Frontal cortex (tissue), 4 donors: ENCODE results near the gene TIMM23. TPM values are rescaled to one million over a fixed set of nuclear protein-coding genes. Genes with fewer than 3 reads are reported as not detected.
A peak's percentile ranks its signal among the peaks of the same experiment; 100 is the strongest.
"Not testable (repeated sequence)": the region's sequence is repeated elsewhere in the genome, so short reads cannot be mapped to it uniquely, and the experiment has no call there.

Experiments used
- DNase-seq, 2 donors: peaks; one replicate each; pipeline ENCODE4 v3.0.0; 2012; ENCODE audit warnings: low spot score in 2 of 2
- FAIRE-seq: peaks from 2 replicates; lab custom pipeline; 2012; peaks lifted over from hg19 to GRCh38; lab: Jason Lieb, UNC
- total RNA-seq: library from RNA; depleted of rRNA; stranded (reverse); fragments of >200 nt; gene quantifications from one replicate; pipeline ENCODE4 v1.2.3, GENCODE V29; 2014
- donor health status: control.
- donor health status: control.
- donor health status: control.

TIMM23 gene
- 73.4 TPM for total RNA-seq

- peak; percentile 17 to 43 for DNase-seq
- not testable (repeated sequence) for FAIRE-seq
These were observed at the start of gene TIMM23 for GRCh38 chr10:45972106-45972812. TIMM23 (plus strand) TSS chr10:45972489; CDS start chr10:45972625, 136 bp downstream.

DNA sequence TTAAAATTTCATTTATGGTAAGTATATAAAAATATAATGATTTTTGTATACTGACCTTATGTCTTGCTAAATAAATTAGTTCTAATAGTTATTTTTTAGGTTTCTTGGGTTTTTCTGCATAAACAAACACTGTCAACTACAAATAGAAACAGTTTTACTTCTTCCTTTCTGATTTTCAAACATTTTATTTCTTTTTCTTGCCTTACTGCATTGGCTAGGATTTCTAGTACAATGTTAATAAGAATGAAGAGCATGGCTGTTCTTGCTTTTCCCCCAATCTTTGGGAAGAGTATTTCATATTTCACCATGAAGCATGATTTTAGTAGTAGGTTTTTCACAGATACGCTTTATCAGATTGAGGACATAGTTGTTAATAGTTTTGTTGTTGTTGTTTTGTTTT, 45.5 kb upstream of the TIMM23 start:
- FAIRE-seq, DNase-seq: not testable (repeated sequence)

GRCh38 chr10:45931305-45931704, 41.0 kb upstream of the TIMM23 start:
- FAIRE-seq, DNase-seq: not testable (repeated sequence)

DNA sequence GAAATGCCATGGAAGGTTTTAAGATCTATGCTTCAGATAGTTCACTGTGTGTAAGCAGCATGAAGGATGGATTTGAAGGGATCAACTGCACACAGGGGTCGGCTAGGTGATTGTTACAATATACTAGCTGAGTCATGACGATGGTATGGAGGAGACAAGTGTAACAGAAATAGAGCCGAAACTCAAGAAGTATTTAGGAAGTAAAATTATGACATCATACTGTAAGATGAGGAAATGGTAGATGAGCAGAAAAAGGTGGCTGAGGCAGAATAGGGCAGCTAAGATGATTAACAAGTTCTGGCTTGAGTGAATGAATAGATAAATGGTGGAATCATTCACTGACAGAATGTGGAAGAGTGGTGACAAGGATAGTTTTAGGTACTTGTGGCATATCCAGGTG, 37.5 kb upstream of the TIMM23 start:
- not testable (repeated sequence) for FAIRE-seq, DNase-seq

GRCh38 chr10:45939176-45939697, 33.1 kb upstream of the TIMM23 start:
- DNase-seq, FAIRE-seq: not testable (repeated sequence)

DNA sequence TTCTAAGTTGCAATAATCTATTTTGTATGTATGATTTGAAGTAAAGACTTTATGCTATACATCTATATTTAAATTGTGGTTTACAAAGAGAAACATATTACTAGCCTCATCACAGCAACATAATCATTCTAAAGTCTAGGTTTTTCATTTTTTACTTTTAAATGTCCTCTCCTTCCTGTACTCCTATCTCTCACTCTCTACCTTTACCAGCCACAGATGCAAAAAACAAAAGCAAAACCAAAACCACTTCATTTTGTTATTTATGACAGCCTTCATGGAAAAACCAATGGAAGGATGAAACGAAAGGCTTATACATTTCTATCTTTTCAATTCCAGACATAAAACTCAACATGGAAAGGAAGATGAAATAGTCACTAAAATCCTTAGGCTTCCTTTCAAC, 31.1 kb upstream of the TIMM23 start:
- FAIRE-seq, DNase-seq: not testable (repeated sequence)

GRCh38 chr10:45945476-45945875, 26.8 kb upstream of the TIMM23 start:
- FAIRE-seq, DNase-seq: not testable (repeated sequence)

DNA sequence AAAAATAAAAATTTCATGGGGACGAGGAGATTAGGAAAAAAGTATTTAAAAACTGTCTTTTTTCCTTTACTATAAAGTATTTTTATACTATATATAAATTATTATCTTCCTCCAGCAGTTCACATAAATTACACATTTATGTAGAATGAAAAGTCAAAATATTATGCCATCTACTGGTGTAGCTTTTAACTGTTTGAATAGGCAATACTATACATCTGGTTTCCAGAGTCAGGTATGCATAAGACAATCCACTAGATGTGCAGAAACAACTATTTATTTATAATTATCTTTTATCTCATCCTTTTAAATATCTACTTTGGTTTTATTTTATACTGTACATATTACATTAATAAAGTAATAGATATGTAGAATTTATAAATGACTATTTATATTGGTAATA, 24.9 kb upstream of the TIMM23 start:
- DNase-seq, FAIRE-seq: not testable (repeated sequence)

- not testable (repeated sequence) for FAIRE-seq
These were observed 23.5 kb upstream of the TIMM23 start for GRCh38 chr10:45948801-45949200.

DNA sequence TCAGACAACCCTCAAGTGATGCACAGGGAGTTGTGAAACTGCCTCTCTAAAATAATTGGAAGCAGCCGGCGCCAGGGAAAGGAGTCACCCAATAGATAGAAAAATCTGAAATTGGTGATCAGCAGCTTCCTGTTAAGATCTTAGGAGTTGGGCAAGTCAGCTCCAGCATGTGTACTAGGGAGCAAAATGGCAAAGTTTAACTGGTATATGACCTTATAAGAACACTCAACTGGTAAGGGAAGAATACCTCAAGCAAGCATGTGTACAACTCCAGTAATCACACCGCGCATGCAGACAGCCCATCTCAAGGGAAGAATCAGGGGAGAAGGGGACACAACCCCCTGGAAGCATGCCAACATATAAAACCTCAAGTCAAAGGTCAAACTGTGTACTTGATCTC, 17.9 kb upstream of the TIMM23 start:
- not testable (repeated sequence) for FAIRE-seq, DNase-seq

More at GRCh38 chr10:45948801-45949200, 23.5 kb upstream of the TIMM23 start:
- DNase-seq, result not testable (repeated sequence)

DNA sequence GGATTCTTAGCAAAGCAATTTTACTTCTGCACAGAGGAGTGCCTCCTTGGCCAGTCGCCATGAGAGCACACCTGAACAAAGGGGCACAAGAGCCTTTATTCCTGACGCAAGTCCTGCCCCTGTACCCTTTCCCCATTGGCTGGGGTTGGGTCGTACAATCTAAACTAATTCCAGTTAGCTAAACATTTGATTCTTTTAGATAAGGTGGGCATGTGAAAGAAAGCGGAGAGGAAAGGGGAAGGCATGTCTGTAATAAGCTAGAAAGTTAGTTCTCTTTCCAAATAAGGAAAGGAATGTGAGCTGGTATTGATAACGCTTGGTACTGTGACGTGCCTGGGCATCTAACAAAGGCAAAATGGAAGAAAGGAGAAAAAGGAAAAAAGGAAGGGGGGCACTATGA, 15.7 kb upstream of the TIMM23 start:
- FAIRE-seq, DNase-seq: not testable (repeated sequence)

GRCh38 chr10:45957928-45958327, 14.4 kb upstream of the TIMM23 start:
- not testable (repeated sequence) for DNase-seq, FAIRE-seq

DNA sequence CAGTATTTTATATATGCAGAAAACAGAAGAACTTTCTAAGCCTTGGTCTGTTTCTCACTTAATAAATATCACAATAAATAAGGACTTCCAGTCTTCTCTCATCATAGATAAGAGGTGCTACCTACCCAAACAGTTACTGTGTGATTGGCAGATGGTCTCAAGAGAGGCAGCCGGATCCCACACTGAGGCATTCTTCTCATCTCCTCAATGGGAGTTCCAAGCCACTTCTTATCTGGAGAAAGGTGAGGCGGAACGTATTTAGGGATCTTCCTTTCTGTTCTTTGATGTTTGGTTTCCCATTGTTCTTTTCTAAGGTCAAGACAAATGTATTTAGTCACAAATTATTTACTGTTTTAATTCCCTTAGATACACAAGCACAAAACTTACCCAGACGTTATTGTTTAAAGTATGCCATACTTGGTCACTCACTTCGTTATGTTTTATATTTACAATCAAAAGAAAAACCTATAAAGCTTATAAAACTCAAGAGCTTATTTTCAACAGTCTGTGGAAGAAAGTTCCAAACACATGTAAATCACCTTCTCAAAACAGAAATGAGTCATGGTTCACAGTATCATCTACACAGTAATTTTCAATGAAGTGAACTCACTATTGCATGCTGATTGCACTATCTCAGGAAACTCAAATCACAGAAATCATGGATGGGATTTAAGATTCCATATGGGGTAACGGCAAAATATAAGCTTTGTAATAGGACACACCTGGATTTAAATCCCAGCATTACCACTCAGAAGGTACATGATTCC, 9.4 kb upstream of the TIMM23 start:
- FAIRE-seq, DNase-seq: not testable (repeated sequence)

- FAIRE-seq, DNase-seq: not testable (repeated sequence)
These were observed 1.3 kb upstream of the TIMM23 start for GRCh38 chr10:45971019-45971418.

GRCh38 chr10:45971742-45972105, 565 bp upstream of the TIMM23 start:
- FAIRE-seq, DNase-seq: not testable (repeated sequence)

DNA sequence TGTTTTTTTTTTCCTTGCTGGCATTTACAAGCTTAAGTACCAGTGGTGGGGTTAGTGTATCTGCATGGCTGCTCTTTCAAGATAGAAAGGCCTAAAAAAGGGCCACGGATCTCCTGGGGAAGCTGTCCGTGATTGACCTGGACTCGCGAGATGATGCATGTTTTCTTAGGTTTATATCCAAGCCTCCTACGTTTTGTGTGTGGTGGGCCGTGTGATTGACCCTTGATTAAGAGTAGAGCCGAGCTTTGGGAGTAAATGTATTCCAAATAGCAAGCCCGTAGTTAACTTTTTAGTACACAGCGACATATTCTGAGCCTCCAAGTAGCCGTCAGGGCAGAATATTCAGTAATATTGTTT, 502 bp downstream of the TIMM23 start:
- FAIRE-seq, DNase-seq: not testable (repeated sequence)

DNA sequence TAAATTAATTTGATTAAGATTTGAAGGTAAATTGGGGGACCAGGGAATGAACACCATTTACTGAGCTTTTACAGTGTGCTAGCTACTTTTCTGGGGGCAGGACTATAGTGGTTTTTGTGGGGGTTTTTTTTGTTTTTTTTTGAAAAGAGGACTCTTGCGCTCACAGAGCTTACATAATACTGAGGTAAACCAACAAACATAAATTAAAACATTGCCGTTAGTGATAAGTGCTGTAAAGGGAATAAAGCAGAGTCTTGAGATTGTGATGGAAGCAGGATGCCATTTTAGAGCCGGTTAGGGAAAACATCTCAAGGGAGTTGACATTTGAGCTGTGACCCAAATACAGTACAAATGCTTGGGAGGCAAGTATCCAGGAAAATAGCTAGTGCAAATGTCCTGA, 1.8 kb downstream of the TIMM23 start:
- not testable (repeated sequence) for DNase-seq, FAIRE-seq

GRCh38 chr10:45978554-45978953, 6.3 kb downstream of the TIMM23 start:
- not testable (repeated sequence) for FAIRE-seq, DNase-seq

DNA sequence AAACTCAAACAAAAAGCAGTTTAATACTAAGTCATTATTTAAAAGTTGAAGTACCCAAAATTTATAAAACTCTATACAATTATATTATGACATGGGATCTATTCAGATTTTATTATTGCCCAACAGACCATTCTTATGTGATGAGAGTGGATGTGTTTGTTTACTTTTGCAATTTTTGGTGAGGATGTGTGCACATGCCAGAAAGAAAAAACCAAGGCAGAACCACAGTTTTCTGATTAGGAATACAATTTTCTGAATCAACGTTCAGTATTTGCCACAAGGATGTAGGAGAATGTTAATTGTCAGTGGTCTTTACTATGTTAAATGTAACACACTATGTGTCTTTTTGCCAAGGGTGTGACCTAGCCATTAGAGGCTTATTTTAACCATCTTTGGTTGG, 9.1 kb downstream of the TIMM23 start:
- DNase-seq, FAIRE-seq: not testable (repeated sequence)

GRCh38 chr10:45983538-45984186, 11.4 kb downstream of the TIMM23 start:
- not testable (repeated sequence) for DNase-seq, FAIRE-seq
